GM21515 (cell line): Measurements from ENCODE around the gene USP47.

Source experiments
- ATAC-seq: cut with Tn5 transposase; IDR thresholded peaks from one replicate; pipeline ENCODE4 v1.9.1; 2021; ENCODE audit not compliant: unreplicated experiment

Gene USP47

DNA sequence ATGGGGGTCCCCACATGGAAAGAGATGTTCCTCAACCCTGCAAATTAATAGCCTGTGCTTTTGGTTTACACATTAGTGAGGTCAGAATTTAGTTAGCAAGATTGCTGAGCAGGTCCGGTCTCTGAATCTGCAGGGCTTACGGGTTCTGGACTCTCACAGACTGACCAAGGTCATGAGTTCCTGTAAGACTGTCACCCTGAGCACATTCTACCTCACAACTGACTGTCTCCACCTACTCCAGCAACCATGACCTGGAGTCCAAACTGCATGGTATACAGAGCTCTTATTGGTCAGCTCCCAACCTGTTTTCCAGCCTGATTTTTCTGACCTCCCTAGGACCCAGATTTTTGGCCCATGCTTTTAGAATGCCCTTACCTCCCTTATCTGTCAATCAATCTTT is 138.4 kb downstream of the USP47 start:
- no peak for ATAC-seq

DNA sequence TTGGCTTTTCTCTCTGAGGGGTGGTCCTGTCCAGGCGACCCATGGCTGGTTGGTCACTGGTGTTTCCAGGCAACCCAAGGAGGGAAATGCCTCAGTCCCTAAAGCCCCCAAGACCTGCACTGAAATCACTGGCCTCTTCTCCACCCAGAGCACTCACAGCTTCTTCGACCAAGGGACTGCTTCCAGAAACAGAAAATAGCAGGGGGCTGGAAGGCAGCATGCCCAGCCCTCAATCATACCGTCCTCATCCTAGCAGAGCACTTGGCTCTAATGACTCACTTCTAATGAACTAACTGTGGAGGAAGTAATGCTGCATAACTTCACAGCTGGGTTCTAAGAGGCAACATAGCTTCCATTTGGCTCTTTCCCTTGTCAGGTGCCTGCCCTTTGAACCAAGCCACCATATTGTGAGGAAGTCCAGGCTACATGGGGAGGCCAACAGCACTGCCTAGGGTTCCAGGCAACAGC is 139.1 kb downstream of the USP47 start:
- no peak for ATAC-seq

DNA sequence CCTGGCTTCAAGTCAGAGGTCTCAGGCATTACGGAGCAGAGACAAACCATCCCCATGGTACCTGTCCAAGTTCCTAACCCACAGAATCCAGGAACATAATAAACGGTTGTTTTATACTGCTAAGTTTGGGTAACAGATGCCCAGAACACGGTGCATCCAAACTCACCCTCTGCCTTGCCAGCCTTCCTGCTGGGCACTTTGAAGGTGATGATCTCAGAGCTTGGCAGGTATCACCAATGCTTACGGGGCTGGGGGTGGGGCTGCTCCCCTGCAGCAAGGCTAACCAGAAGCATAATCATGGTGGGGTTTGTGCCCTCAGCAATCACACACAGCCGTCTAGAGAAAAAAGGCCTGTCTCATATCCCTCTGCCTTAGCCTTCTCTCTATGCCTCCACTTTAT is 139.6 kb downstream of the USP47 start:
- ATAC-seq: no peak

DNA sequence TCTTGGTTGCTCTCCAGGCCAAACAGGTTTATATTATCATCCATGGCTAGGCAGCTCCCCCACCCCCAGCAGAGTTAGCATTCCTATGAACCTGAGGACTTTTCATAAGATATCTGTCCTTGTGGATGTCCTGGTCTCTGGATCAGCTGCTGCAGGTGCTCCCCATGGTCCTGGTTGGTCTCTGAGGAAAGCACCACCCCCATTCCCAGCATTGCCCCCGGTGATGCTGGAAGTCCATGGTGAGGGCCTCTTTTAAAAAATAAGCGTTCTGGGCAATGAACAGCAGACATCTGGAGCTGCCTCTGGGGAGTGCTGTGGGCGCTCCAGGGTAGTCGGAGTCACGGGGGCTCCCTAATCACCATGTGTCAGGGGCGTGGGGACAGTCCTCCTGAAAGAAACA is 140.1 kb downstream of the USP47 start:
- ATAC-seq: no peak

DNA sequence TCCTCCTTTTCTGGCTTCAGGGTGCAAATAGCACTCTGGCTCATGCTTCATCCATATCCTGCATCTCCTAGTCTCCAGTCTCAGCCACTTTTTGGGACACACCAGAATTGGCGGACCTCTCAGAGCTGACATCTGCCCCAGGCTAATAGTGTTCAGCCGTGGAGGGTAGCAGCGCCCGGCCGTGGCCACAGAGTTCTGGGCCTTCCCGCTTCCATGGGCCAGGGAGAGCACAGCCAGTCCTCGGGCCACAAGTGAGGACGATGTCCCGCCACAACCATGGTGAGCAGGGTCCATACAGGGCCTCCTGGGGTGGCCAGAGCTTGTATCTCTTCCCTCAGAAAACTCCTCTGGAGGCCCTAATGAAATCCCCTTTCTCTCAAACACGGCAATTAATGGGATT is 140.7 kb downstream of the USP47 start:
- no peak for ATAC-seq

DNA sequence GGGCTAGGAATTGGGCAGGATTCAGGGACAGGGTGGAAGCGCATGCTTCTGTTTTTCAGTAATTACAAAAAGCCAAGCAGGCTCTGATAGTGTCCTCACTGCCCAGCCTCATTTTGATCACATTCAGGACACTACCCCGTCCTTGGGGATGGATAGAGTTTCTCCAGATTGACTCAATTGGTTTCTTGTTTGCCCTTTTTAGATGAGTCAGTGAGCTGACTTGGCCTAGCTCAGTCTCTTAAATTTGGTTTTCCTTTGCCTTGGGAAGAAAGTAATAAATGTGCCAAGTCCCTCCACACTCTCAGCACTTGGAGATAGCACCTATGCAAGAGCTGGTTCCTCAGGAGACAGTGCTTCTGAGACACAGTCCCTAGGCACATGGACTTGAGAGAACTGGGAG is 141.2 kb downstream of the USP47 start:
- no peak for ATAC-seq

DNA sequence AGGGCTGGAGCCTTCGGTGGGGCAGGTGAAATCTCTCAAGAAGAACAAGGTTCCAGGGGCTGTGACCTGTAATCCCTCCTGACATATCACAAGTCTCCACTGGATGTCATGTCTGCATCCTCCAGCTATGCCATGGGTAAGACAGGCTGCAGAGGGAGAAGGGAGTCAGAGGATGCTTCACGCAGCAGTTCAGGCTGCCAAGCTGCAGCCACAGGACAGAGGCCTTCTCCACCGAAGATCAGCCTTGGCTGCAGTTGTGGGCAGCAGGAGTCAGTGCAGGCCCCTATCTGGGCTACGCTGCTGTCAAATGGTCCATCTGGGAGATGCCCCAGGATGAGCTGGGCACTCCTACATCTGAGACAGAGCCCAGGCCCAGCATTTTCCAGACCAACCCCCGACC is 141.7 kb downstream of the USP47 start:
- no peak for ATAC-seq

DNA sequence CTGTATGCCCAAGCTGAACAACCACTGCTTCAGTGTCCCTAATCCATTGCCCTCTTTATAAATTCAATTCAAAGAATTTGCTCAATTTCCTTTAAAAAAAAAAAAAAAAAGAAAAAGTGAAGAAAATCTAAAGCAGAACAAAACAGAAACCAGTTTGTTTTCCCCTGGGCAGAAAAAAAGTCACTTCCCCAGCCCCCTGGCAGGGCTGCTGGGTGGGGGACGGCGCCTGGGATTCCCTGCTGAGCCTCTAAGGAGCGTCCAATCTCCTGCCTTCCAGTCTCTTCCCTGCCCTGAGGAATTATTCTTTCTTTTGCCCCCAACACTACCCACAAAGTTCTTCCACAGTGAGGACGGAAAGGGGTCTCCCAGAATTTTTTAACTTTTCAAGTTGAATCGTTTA is 142.8 kb downstream of the USP47 start:
- ATAC-seq: no peak

DNA sequence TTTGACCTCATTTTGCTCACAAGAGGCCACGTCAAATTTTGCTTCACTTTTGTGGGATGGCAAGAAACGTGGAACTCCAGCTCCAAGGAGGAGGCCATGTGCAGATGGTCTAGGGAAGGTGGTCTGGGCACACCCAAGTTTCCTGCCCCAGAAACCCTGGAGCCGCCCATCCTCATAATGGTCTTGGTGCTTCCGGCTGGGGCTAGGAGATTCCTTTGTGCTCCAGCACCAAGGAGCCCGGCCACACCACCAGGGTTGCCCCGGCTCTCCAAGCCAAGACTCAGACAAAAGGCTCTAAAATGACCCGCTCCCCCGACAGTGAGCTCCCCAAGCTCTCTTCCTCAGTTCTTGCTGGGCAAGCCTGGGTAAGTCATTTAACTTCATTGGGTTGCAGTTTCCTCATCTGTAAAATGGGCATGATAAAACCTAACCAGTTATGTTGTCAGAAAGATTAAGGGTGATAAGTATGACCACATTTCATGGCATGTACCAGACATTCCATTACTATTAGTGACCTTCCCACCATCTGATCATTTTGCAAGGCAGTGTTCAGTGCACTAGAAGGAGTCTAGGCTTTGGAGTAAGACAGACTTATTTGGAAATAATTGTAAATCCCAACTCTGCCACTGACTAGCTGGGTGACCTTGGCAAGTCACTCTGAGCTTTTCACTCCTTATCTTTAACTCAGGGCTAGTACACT is 143.4 kb downstream of the USP47 start:
- ATAC-seq: no peak

DNA sequence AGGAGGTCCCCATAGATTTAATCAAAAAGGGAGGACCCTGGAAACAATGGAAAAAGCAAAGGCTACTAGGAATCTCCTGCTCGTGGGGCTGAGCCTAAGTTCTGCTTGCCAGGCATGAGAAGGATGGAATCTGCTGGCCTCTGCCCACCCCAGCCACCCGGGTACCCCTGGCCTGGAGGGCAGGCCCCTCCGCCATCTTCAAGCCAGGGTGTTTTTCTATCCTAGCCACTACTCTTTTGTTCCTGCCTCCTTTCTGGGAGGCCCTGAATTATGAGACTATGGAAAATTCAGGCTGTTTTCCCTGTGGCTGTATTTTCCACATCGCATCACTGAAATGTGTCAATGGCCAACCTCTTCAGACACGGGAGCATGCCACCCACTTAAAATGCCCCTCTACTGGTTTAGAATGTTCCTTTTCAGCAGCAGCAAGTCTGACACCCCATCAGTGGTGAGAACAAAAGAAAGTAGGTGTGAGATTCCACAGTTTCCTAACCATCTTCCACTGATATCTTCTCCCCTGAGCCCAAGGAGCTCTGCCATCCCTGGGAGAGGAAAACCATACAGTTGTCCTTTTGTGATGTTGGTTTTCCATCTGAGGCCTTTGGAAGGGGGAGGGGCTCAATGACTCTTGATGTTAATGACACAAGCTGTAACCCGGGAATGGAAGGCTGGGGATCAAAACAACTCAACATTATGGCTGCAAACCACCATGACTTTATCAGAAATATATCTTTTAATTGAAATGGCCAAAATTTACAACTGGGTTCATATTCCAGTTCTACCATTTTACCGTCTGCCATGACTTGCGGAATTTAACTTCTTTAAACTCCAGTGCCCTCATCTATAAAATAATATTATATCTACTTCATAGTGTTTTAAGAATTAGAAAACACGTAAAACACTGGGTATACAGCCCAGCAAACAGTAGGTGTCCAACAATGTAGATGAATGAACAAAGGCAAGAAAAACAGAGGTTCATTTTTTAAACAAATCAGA is 144.5 kb downstream of the USP47 start:
- no peak for ATAC-seq

DNA sequence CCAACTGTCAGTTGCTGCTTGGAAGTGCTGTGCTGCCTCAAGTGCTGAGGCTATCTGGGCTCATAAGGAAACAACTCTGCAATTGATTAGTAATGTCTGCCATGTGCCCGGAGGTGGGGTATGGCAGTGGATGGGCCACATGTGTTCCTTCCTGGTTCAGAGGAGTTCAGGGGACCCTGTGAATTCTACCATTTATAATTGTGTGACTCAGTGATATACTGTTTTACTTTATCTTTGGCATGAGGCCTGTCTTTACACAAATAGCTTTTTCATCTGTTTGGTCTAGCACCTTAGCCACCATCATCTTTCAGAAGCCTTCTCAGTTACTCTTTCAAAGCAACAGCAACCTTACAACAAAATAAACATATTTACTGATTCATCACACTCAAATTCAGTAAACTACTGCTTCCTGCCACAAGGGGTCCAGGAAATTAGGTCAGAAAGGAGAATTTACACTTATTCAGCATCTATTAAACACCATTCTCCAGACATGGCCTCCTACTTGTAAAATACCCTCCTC is 145.8 kb downstream of the USP47 start:
- no peak for ATAC-seq

DNA sequence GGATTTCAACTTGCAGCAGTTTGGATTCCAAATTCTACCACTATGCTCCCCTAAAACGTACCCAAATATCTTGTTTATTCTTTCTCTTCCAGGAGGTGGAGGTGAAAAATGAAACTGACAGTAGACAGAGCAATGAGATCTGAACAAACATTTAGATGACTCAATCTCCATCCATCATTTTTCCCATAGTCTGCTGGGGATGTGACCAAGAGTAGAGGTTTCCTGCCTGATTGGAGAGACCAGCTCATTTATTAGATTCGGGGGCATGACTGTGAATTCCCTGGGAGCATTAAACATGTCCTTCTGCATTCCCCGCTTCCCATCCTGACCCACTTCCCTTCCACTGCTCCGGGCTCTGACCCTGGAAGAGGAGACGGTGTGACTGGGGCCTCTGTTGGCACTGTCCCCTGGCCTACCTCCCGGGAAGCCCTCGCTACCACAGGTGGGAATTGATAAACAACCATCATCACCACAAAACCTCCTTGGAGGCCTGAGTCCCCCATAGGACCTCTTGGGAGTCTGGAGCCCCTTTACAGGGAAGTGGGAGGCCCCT is 146.4 kb downstream of the USP47 start:
- ATAC-seq: no peak

DNA sequence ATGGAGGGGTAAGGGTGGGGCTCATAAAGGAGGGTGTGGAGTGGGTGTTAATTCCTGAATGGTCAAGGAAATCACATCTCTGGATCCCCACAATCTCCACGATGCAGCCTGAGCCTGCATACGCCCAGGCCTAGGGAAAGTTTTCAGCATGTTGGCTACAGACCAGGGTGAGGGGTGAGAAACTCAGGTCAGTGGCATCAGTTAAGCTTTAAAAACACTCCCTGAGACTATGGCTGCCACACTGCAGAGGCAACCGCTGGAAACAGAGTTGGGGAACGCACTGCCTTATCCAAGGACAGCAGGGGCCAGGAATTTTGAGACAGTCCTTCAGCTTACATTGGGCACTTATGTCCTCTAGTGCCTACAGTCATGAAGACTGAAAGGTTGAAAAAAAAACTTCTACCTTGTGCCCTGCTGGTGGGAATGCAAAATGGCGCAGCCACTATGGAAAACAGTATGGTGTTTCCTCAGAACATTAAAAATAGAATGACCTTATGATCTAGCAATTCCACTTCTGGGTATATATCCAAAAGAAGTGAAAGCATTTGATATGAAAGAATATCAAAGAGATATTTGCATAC is 147.0 kb downstream of the USP47 start:
- ATAC-seq: no peak

DNA sequence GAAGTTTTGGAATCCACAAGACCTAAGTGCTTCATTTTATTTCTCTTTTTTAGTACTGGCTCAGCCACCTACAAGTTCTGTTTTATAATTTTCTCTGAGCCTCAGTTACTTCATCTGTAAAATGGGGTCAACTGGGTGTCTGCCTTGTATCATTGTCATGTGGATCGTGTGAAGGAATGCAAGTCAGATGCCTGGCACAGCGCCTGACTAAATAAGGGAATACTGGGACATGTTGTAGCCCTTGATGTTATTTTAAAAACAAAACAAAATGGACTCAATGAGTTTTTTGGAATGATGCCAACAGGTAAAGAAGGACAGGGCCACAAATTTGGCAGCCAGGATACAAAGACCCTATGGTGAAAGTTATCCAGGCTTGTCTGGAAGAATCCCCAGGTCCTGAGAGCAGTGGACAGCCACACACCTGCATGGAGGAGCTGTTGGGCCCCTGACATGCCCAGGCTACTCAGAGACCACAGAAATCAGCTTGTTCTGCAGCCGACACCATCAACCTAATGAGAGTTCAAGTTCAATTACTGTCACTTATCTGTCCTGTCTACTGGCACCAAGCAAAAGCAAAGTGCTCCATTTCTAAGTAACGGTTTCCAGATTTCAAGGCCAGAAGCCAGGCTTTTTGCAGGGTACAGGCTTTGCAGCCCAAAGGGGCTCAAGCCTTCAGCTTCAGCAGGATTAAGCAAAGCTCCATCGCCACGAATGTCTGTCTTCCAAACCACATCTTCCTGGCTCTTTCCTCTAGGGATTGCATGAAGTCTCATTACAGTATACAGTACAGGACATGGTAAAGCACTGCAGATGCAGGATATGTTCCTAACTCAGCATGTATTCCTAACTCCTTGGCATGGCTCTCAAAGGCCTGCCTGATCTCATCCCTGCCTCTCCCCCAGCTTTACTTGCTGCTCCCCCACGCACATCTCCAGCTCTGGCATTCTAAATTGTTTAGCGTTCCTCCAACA is 148.3 kb downstream of the USP47 start:
- ATAC-seq: no peak

DNA sequence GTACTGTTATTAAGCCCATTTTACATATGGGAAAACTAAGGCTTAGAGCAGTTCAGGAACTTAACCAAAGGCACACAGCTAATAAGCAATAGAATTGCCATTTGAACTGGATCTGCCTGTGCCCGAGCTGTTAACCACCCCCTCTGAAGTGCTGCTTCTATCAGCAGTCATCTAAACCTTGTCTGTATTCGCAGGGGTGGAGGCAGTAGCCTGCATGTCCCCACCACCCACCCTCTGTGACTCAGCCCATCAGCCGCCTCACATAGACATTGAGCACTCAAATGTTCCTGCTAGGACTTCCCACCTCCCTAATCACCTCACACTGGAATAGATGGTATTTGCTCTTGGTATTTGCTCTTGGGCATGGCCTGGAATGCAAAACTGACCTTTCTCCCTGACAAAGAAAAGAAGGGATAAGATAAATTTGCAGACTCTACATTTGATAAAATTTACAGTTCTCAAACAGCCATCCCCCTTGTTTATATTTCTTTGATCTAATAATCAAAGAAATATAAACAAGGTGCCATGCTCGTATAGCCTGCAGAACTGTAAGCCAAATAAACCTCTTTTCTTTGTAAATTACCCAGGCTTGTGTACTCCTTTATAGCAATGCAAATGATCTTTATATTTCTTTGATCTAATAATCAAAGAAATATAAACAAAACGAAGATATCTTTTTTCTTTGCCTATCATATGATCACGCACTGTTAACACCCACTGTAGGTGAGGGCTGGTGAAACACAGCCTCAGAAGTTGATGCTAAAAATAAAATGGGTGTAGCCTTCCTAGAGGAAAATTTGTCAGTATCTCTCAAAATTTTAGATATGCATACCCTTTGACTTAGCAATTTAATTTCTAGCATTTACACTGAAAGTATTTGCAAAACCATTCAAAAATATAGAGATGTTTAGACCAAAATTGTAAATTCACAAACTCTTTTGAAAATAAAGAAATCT is 150.8 kb downstream of the USP47 start:
- ATAC-seq: no peak

DNA sequence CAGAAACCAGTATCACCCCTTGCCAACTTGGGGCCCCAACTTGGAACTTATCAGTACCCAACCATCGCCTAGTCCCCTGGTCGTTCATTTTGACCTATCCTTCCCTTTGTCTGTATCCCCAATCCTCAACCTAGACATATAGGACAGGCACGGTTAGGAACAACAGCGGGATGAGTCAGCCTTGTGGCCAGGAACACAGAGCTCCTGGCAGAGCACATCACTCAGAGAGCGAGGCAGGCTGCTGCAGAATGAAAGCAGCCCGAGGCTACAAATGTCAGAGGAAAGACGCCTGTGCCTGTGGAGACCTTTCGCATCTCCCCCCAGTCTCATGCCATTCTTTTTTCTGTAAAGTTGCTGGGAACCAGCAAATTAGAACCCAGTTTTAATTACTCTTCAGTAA is 152.1 kb downstream of the USP47 start:
- ATAC-seq: no peak

DNA sequence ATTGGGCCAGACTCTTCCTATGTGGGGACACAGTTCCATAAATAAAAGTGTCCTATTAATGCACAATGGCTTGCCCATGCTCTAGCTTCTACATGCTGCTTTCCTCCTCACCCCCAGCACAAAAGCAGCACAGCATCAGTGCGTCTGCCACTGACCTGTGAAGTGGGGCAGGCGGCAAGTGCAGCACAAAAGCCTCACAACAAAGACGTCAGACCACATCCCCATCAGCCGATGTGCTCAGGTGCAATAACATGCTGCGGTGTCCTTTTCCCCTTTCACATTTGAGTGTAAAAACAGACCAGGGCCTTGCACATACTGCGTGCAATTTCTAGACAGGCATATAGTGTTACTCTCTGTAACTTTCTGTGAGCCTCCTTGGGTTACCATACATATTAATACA is 153.8 kb downstream of the USP47 start:
- no peak for ATAC-seq

DNA sequence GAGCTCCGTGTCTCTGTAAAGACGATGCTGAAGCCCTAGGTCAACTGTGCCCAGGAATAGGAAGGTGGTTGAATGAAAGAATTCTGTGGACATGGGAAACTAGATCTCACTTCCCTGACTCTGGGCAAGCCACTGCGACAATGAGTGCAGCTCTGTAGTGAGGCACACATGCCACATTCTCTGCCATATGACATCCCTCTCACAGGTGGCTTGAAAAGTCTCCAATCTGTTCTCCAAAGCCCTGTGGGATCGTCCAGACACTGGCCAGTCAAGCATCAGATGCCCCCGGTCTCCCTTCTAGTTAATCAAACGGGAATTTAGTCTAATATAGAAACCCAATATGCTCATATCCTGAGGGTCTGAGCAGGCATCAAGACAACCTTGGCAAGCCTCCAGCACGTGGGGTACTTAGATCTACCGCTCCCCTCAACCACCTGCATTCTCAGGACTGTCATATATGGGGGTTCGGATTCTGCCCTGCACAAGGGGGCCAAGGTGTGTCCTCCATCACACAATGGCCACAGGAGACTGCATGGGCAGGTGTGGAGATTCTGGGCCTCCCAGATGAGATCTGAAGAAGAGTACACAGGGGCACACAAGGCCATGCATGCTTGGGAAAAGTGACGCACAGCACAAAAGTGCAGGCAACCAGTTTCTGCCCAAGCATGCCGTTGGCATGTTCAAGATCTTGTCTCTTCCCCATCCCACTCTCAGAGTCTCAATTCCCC is 154.7 kb downstream of the USP47 start:
- ATAC-seq: no peak

DNA sequence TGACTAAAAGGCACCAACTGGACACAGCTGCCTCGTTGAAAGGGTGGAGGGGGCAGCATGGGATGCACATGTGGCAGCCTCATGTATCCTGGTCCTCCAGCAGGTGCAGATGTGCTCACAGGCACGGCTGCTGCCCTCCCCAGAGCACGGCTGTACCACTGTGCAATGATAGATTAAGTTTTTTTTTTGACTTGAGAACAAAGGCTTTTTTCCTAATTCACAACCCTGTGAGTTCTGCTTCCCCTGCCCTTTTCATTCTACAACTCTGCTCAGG is 155.2 kb downstream of the USP47 start:
- ATAC-seq: no peak
